ENCODE measurements around the gene CADPS2.

CADPS2 gene

GRCh38 chr7:122709930-122710646 lies 176.2 kb downstream of the CADPS2 start:
- TF ChIP-seq CTCF (IDR thresholded peaks at IDR 0.05; ENCODE audit: low read depth, low read length): no peak
- DNase-seq: no peak

GRCh38 chr7:122706836-122707235 lies 179.4 kb downstream of the CADPS2 start:
- Histone ChIP-seq H3K27me3 (ENCODE audit: insufficient read depth, low read depth, severe bottlenecking) (no peaks in the 10 kb centered on the region), H3K36me3 (no peaks in the 10 kb centered on the region), H3K9me3 (ENCODE audit: severe bottlenecking) (no peaks in the 10 kb centered on the region), H3K4me3 (ENCODE audit: low read depth, low read length) (no peak overlapping the region), H3K27ac (no peak overlapping the region)
- no peak for TF ChIP-seq CTCF (IDR thresholded peaks at IDR 0.05; ENCODE audit: low read depth, low read length)
- DNase-seq: no peak

More at GRCh38 chr7:122709930-122710646, 176.2 kb downstream of the CADPS2 start:
- Histone ChIP-seq H3K9me3 (ENCODE audit: severe bottlenecking) (no peaks in the 10 kb centered on the region), H3K27ac (no peak overlapping the region), H3K4me3 (ENCODE audit: low read depth, low read length) (no peak overlapping the region), H3K36me3 (no peaks in the 10 kb centered on the region), H3K27me3 (ENCODE audit: insufficient read depth, low read depth, severe bottlenecking) (no peaks in the 10 kb centered on the region)

- no peak within 1 kb of the TSS for H3K27ac ChIP-seq
- no peaks in the 10 kb centered on the region for H3K36me3 ChIP-seq
- no peaks in the 10 kb centered on the region for H3K9me3 ChIP-seq (ENCODE audit: severe bottlenecking)
- no peak for DNase-seq
- no peak for TF ChIP-seq CTCF (IDR thresholded peaks at IDR 0.05; ENCODE audit: low read depth, low read length)
- H3K4me3 ChIP-seq (ENCODE audit: low read depth, low read length): no peak within 1 kb of the TSS
- no peaks in the 10 kb centered on the region for H3K27me3 ChIP-seq (ENCODE audit: insufficient read depth, low read depth, severe bottlenecking)
These were observed 183.3 kb downstream of the CADPS2 start, which contains the start of gene RNF148 for GRCh38 chr7:122702872-122703510. Gene RNF148, minus strand, starts transcription at chr7:122702922. Its CDS starts 172 bp downstream, at chr7:122702750.

GRCh38 chr7:122699017-122699416 lies 187.2 kb downstream of the CADPS2 start, which contains the start of gene RNF133:
Gene RNF133, minus strand, starts transcription at chr7:122699117. Its CDS starts 199 bp downstream, at chr7:122698918.
- H3K9me3 ChIP-seq (ENCODE audit: severe bottlenecking): no peaks in the 10 kb centered on the region
- no peaks in the 10 kb centered on the region for H3K36me3 ChIP-seq
- TF ChIP-seq CTCF (IDR thresholded peaks at IDR 0.05; ENCODE audit: low read depth, low read length): no peak
- no peak within 1 kb of the TSS for H3K27ac ChIP-seq
- no peak within 1 kb of the TSS for H3K4me3 ChIP-seq (ENCODE audit: low read depth, low read length)
- no peaks in the 10 kb centered on the region for H3K27me3 ChIP-seq (ENCODE audit: insufficient read depth, low read depth, severe bottlenecking)
- DNase-seq: no peak

GRCh38 chr7:122695816-122696215 lies 190.4 kb downstream of the CADPS2 start:
- DNase-seq: no peak
- Histone ChIP-seq H3K27me3 (ENCODE audit: insufficient read depth, low read depth, severe bottlenecking) (no peaks in the 10 kb centered on the region), H3K36me3 (no peaks in the 10 kb centered on the region), H3K9me3 (ENCODE audit: severe bottlenecking) (no peaks in the 10 kb centered on the region), H3K4me3 (ENCODE audit: low read depth, low read length) (no peak overlapping the region), H3K27ac (no peak overlapping the region)
- TF ChIP-seq CTCF (IDR thresholded peaks at IDR 0.05; ENCODE audit: low read depth, low read length): no peak
